IMR-90 (cell line): ENCODE data around the gene C9orf152. TPM values are rescaled to one million over a fixed set of nuclear protein-coding genes. Genes with fewer than 3 reads are reported as not detected.

Experiments used
- ATAC-seq: fragments of 200-7000 bp; cut with Tn5 transposase; 2 replicates; pipeline ENCODE4 v1.9.1; 2020; ENCODE audit warnings: low read depth, mild to moderate bottlenecking, moderate library complexity
- BruUV-seq: library from RNA; stranded (reverse); fragments of 400-500 nt; replicated peaks from 2 replicates; lab custom pipeline; 2021; lab: Mats Ljungman, UMichigan
- CTCF ChIA-PET: fragments of 300-600 bp; formaldehyde crosslinking; extraction: SDS; loops from one replicate; lab custom pipeline; 2021; ENCODE audit warnings: antibody characterized with exemption; lab: Yijun Ruan, JAX
- POLR2A ChIA-PET: fragments of 300-600 bp; sonication (Branson Sonifier 250); formaldehyde crosslinking; loops from one replicate; lab custom pipeline; 2022; ENCODE audit warnings: antibody characterized with exemption; ENCODE audit not compliant: unreplicated experiment; lab: Charles Lee
- DNase-seq: peaks from one replicate; pipeline ENCODE4 v3.0.0; 2013
- H2AFZ ChIP-seq: replicated peaks from 2 replicates; pipeline ENCODE3; 2013; ENCODE audit warnings: low read length, mild to moderate bottlenecking; ENCODE audit not compliant: poor library complexity
- H2AK5ac ChIP-seq: 2 replicates; pipeline ENCODE4 v1.6.1; 2013; ENCODE audit warnings: low read depth, low read length, inconsistent platforms
- H2AK9ac ChIP-seq: replicated peaks from 2 replicates; pipeline ENCODE3; 2013; ENCODE audit warnings: mild to moderate bottlenecking, low read depth, low read length, moderate library complexity; ENCODE audit not compliant: poor library complexity
- H2BK120ac ChIP-seq: 2 replicates; pipeline ENCODE4 v1.6.1; 2013; ENCODE audit warnings: low read depth, low read length, inconsistent platforms
- H2BK15ac ChIP-seq: 3 replicates; pipeline ENCODE4 v1.6.1; 2013; ENCODE audit warnings: low read depth, low read length, inconsistent platforms
- H2BK20ac ChIP-seq: 2 replicates; pipeline ENCODE4 v1.6.1; 2013; ENCODE audit warnings: low read depth, mild to moderate bottlenecking, inconsistent platforms, low read length, moderate library complexity
- H2BK5ac ChIP-seq: 2 replicates; pipeline ENCODE4 v1.6.1; 2013; ENCODE audit warnings: mild to moderate bottlenecking, low read depth, low read length, inconsistent platforms; ENCODE audit not compliant: poor library complexity, severe bottlenecking
- H3K14ac ChIP-seq: replicated peaks from 2 replicates; pipeline ENCODE4 v1.6.1; 2013; ENCODE audit warnings: low read depth, low read length, inconsistent platforms
- H3K18ac ChIP-seq: 2 replicates; pipeline ENCODE4 v1.6.1; 2013; ENCODE audit warnings: low read depth, low read length, control low read depth
- H3K23ac ChIP-seq: 2 replicates; pipeline ENCODE4 v1.6.1; 2013; ENCODE audit warnings: low read depth, low read length, inconsistent platforms
- H3K27ac ChIP-seq: 2 replicates; pipeline ENCODE4 v1.5.1; 2013; ENCODE audit warnings: mild to moderate bottlenecking, control low read depth, low read length; ENCODE audit not compliant: insufficient read depth
- H3K27me3 ChIP-seq: 2 replicates; pipeline ENCODE4 v1.6.1; 2013; ENCODE audit warnings: low read length; ENCODE audit not compliant: control insufficient read depth, insufficient read depth
- H3K36me3 ChIP-seq: 2 replicates; pipeline ENCODE4 v1.6.1; 2013; ENCODE audit warnings: low read length, mixed read lengths; ENCODE audit not compliant: control insufficient read depth, insufficient read depth
- H3K4ac ChIP-seq: 2 replicates; pipeline ENCODE4 v1.6.1; 2013; ENCODE audit warnings: low read depth, low read length, inconsistent platforms
- H3K4me1 ChIP-seq: 2 replicates; pipeline ENCODE4 v1.6.1; 2013; ENCODE audit warnings: low read length, mixed read lengths; ENCODE audit not compliant: control insufficient read depth, insufficient read depth
- H3K4me2 ChIP-seq: 2 replicates; pipeline ENCODE4 v1.6.1; 2013; ENCODE audit warnings: low read depth, mild to moderate bottlenecking, control low read depth, low read length, moderate library complexity
- H3K4me3 ChIP-seq: 2 replicates; pipeline ENCODE4 v1.5.1; 2013; ENCODE audit warnings: low read depth, mild to moderate bottlenecking, control low read depth, low read length, moderate library complexity; ENCODE audit not compliant: insufficient read depth
- H3K56ac ChIP-seq: 2 replicates; pipeline ENCODE4 v1.6.1; 2013; ENCODE audit warnings: low read length, inconsistent platforms; ENCODE audit not compliant: insufficient read depth; ENCODE audit errors: extremely low read depth
- H3K79me1 ChIP-seq, 2 experiments: 2 replicates each; pipeline ENCODE4 v1.6.1; 2013; ENCODE audit warnings: low read length in 2 of 2, inconsistent platforms in 1 of 2, low read depth in 1 of 2
- H3K9ac ChIP-seq: 2 replicates; pipeline ENCODE4 v1.6.1; 2013; ENCODE audit warnings: low read depth, low read length, control low read depth
- H3K9me1 ChIP-seq: 2 replicates; pipeline ENCODE4 v1.6.1; 2013; ENCODE audit warnings: low read length, inconsistent platforms; ENCODE audit not compliant: insufficient read depth
- H3K9me3 ChIP-seq: 2 replicates; pipeline ENCODE4 v1.6.1; 2013; ENCODE audit warnings: low read length; ENCODE audit not compliant: control insufficient read depth, insufficient read depth
- H4K20me1 ChIP-seq: 2 replicates; pipeline ENCODE4 v1.6.1; 2013; ENCODE audit warnings: low read length, inconsistent platforms; ENCODE audit not compliant: insufficient read depth
- H4K5ac ChIP-seq: 2 replicates; pipeline ENCODE4 v1.6.1; 2013; ENCODE audit warnings: mild to moderate bottlenecking, low read depth, low read length, control low read depth
- H4K8ac ChIP-seq, 2 experiments: 2 replicates each; pipeline ENCODE4 v1.6.1; 2013; ENCODE audit warnings: low read depth in 2 of 2, low read length in 2 of 2, control low read depth in 1 of 2, inconsistent platforms in 1 of 2
- H4K91ac ChIP-seq: 2 replicates; pipeline ENCODE4 v1.6.1; 2013; ENCODE audit warnings: low read depth, low read length, inconsistent platforms; ENCODE audit not compliant: insufficient read depth
- BHLHE40 ChIP-seq: fragments of 150-350 bp; IDR thresholded peaks from 2 replicates; pipeline ENCODE4 v1.6.1; 2016; ENCODE audit warnings: mild to moderate bottlenecking, low read depth, low read length
- WGBS, 2 experiments: methylation state at CpG; one replicate each; pipeline versions ENCODE4 v1.1.5 to v1.1.7; 2013; ENCODE audit warnings: missing lambda C conversion rate in 2 of 2; ENCODE audit not compliant: insufficient read length in 1 of 2; ENCODE audit errors: extremely low coverage in 2 of 2; 5-methylcytosine and 5-hydroxymethylcytosine counted together
- dilution Hi-C: fragments of 300-500 bp; cut with HindIII; formaldehyde crosslinking; loops from one replicate; pipeline ENCODE4 v1.14.3; 2018; ENCODE audit warnings: low sequenced_read_pairs; ENCODE audit not compliant: unreplicated experiment
- in situ Hi-C: fragments of 300-500 bp; cut with MboI; formaldehyde crosslinking; loops from 3 replicates; pipeline ENCODE4 v1.14.3; 2019; ENCODE audit warnings: low sequenced_read_pairs, inconsistent platforms, mixed read lengths
- intact Hi-C: fragments of 100-400 bp; cut with micrococcal nuclease; formaldehyde crosslinking; loops from 2 replicates; pipeline ENCODE4 v1.10.0; 2022
- polyA plus RNA-seq, 3 experiments: library from polyadenylated mRNA; depleted of rRNA; stranded (reverse); fragments of >200 nt; gene quantifications; 2 replicates each; pipeline ENCODE4 v1.2.3, GENCODE V29; 2012; ENCODE audit warnings: low replicate concordance in 1 of 3
- total RNA-seq: library from RNA; depleted of rRNA; stranded (reverse); fragments of >200 nt; gene quantifications from 2 replicates; pipeline ENCODE4 v1.2.3, GENCODE V29; 2012
- TF ChIP-seq, protein P1 (sequence below): fragments of 150-350 bp; IDR thresholded peaks from 2 replicates; pipeline ENCODE4 v1.6.1; 2016; ENCODE audit warnings: low read depth, mild to moderate bottlenecking, low read length, moderate library complexity, borderline replicate concordance

Gene C9orf152
- total and polyA plus RNA-seq, 2 of the 4 experiments (the other 2 are of a cell fraction) = not detected

DNA sequence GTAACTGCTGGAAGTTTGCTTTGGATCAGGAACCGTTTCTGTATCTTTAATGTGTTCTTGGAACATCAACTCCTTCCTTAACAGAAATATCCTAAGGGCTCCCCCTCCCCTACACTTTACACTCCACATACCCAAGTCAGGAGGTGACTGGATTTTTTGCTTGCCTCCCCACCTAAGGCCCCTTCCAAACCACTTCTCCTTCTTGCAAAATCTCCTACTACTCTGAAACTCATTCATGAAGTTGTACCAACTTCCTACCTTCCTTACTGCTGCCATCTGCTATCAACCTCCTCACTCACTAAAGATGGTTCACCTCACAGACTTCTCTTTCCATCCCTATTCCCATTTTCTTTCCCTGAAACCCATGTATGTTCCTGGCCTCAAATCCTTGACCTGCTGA, 32.2 kb upstream of the C9orf152 start:
- CTCF ChIA-PET = no interaction called here

More for the DNA sequence above, 32.2 kb upstream of the C9orf152 start:
- TF ChIP-seq, protein P1, sequence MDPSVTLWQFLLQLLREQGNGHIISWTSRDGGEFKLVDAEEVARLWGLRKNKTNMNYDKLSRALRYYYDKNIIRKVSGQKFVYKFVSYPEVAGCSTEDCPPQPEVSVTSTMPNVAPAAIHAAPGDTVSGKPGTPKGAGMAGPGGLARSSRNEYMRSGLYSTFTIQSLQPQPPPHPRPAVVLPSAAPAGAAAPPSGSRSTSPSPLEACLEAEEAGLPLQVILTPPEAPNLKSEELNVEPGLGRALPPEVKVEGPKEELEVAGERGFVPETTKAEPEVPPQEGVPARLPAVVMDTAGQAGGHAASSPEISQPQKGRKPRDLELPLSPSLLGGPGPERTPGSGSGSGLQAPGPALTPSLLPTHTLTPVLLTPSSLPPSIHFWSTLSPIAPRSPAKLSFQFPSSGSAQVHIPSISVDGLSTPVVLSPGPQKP = no peak
- no peak for TF ChIP-seq BHLHE40
- Histone ChIP-seq H3K27ac (no peak overlapping the region), H3K4me2 (no peak overlapping the region), H3K4me3 (no peak overlapping the region), H4K5ac (no peak overlapping the region), H3K18ac (no peak overlapping the region), H3K9ac (no peak overlapping the region), H4K91ac (no peak overlapping the region), H4K8ac (no peak overlapping the region), H2AK5ac (no peak overlapping the region), H3K79me1 (peaks cover 0 to 8% of the 10 kb centered on the region in 2 experiments; a peak in 3 of 4 replicates), H3K56ac (no peak overlapping the region), H2BK20ac (no peak overlapping the region), H3K9me1 (no peaks in the 10 kb centered on the region), H3K36me3 (peaks cover 19% of the 10 kb centered on the region), H2BK15ac (no peak overlapping the region), H2AK9ac (no peak overlapping the region), H3K14ac (no peak overlapping the region), H3K23ac (no peak overlapping the region), H3K4me1 (peaks cover 3% of the 10 kb centered on the region), H3K4ac (no peak overlapping the region), H3K27me3 (no peaks in the 10 kb centered on the region), H3K9me3 (peaks cover 3% of the 10 kb centered on the region; the same call in 1 of the 2 replicates), H2BK5ac (no peak overlapping the region), H4K20me1 (0 out of 2 replicates have a peak, but pooled peaks cover 3% of the 10 kb centered on the region), H2BK120ac (no peak overlapping the region), H2AFZ (no peak overlapping the region)
- POLR2A ChIA-PET = no interaction called here
- in situ Hi-C loops (no loop called here), dilution Hi-C loops (no loop called here), intact Hi-C loops (no loop called here)
- BruUV-seq = no TSS peak
- DNase-seq (no peak), ATAC-seq (no peak)
- no CpG with 5 or more reads among the region's 1 CpG for WGBS, 2 experiments
